Measurements from ENCODE around the gene FMN2. TPM values are rescaled to one million over a fixed set of nuclear protein-coding genes. Genes with fewer than 3 reads are reported as not detected.
"Not testable (repeated sequence)": the region's sequence is repeated elsewhere in the genome, so short reads cannot be mapped to it uniquely, and the experiment has no call there.

Gene FMN2
- total and polyA plus RNA-seq, 3 donors from 2014 or later: 3.8 to 8.3 (median 4.3) TPM

- Histone ChIP-seq H3K4me3 (no peak overlapping the region), H3K9me3 (no peaks in the 10 kb centered on the region), H3K36me3 (ENCODE audit: low read depth, missing control alignments) (no peaks in the 10 kb centered on the region), H3K27me3 (no peaks in the 10 kb centered on the region), H3K27ac (no peak overlapping the region), H3K4me1 (no peaks in the 10 kb centered on the region)
- WGBS, 2 donors: 86 to 90% methylated on average over 3 of the region's 3 CpGs
- intact Hi-C loops (cut with DNase I; ENCODE audit: low total_unique reads): no loop called here
- no peak for TF ChIP-seq CTCF (IDR thresholded peaks at IDR 0.05)
- no peak for TF ChIP-seq POLR2A (IDR thresholded peaks at IDR 0.05)
- no peak for DNase-seq
Measured at GRCh38 chr1:240255922-240256321, 164.2 kb downstream of the FMN2 start.

GRCh38 chr1:240256836-240257503, 165.3 kb downstream of the FMN2 start:
- TF ChIP-seq CTCF (IDR thresholded peaks at IDR 0.05) (no peak), POLR2A (IDR thresholded peaks at IDR 0.05) (no peak)
- H3K27me3 ChIP-seq: no peaks in the 10 kb centered on the region
- no peak for DNase-seq
- no peaks in the 10 kb centered on the region for H3K4me1 ChIP-seq
- 81 to 86% methylated on average over 4 of the region's 4 CpGs for WGBS, 2 donors
- no peaks in the 10 kb centered on the region for H3K9me3 ChIP-seq
- no peaks in the 10 kb centered on the region for H3K36me3 ChIP-seq (ENCODE audit: low read depth, missing control alignments)
- H3K4me3 ChIP-seq: no peak overlapping the region
- no peak overlapping the region for H3K27ac ChIP-seq
- intact Hi-C loops (cut with DNase I; ENCODE audit: low total_unique reads): no loop called here

- Histone ChIP-seq H3K4me3 (no peak overlapping the region), H3K27me3 (no peaks in the 10 kb centered on the region), H3K27ac (no peak overlapping the region), H3K36me3 (ENCODE audit: low read depth, missing control alignments) (no peaks in the 10 kb centered on the region), H3K9me3 (no peaks in the 10 kb centered on the region), H3K4me1 (no peaks in the 10 kb centered on the region)
- 85 to 92% methylated on average over 3 of the region's 3 CpGs for WGBS, 2 donors
- TF ChIP-seq POLR2A (IDR thresholded peaks at IDR 0.05) (no peak), CTCF (IDR thresholded peaks at IDR 0.05) (no peak)
- intact Hi-C loops (cut with DNase I; ENCODE audit: low total_unique reads): no loop called here
- no peak for DNase-seq
Measured at GRCh38 chr1:240258910-240259309, 167.2 kb downstream of the FMN2 start.

GRCh38 chr1:240264494-240264893, 172.8 kb downstream of the FMN2 start:
- DNase-seq; intact Hi-C loops (cut with DNase I; ENCODE audit: low total_unique reads); H3K36me3 ChIP-seq (ENCODE audit: low read depth, missing control alignments); H3K4me3 ChIP-seq; H3K4me1 ChIP-seq; H3K27me3 ChIP-seq; H3K27ac ChIP-seq; H3K9me3 ChIP-seq: not testable (repeated sequence)
- WGBS, 2 donors: 87 to 91% methylated on average over 2 of the region's 2 CpGs

- no peaks in the 10 kb centered on the region for H3K4me1 ChIP-seq
- no peaks in the 10 kb centered on the region for H3K9me3 ChIP-seq
- no peak for DNase-seq
- no peaks in the 10 kb centered on the region for H3K27me3 ChIP-seq
- H3K4me3 ChIP-seq: no peak overlapping the region
- H3K27ac ChIP-seq: no peak overlapping the region
- H3K36me3 ChIP-seq (ENCODE audit: low read depth, missing control alignments): no peaks in the 10 kb centered on the region
- intact Hi-C loops (cut with DNase I; ENCODE audit: low total_unique reads): no loop called here
- TF ChIP-seq POLR2A (IDR thresholded peaks at IDR 0.05): no peak
- TF ChIP-seq CTCF (IDR thresholded peaks at IDR 0.05): no peak
- 77 to 84% methylated on average over 2 of the region's 2 CpGs for WGBS, 2 donors
Measured at GRCh38 chr1:240271081-240271480, 179.4 kb downstream of the FMN2 start.
